ENCODE measurements around the gene GREB1L. TPM values are rescaled to one million over a fixed set of nuclear protein-coding genes. Genes with fewer than 3 reads are reported as not detected.

GREB1L gene
- total and polyA plus RNA-seq, 10 of the 15 experiments (the other 5 are each of a cell fraction or from before 2014, with no cell fraction given), result under 0.01 to 0.11 (median 0.03) TPM; not detected in 1

GRCh38 chr18:21463718-21464117 is 221.7 kb downstream of the GREB1L start (continued):
- TF ChIP-seq GABPA (IDR thresholded peaks at IDR 0.05; ENCODE audit: low read depth), result no peak

GRCh38 chr18:21468514-21469164 is 226.6 kb downstream of the GREB1L start:
- POLR2A ChIA-PET, result no interaction called here
- in situ Hi-C loops (cut with MboI) (no loop called here), intact Hi-C loops (cut with micrococcal nuclease; ENCODE audit: unreplicated experiment) (no loop called here)
- CTCF ChIA-PET, result no interaction called here
- no peaks in the 10 kb centered on the region for H3K9me3 ChIP-seq (replicated peaks; ENCODE audit: control insufficient read depth, insufficient read depth, low read length)
- H3K27ac ChIP-seq (ENCODE audit: control insufficient read depth, insufficient read depth), result no peak overlapping the region
- SMC1A ChIA-PET (ENCODE audit: uncharacterized antibody, unreplicated experiment), result interaction anchor here (1.2 kb wide), 1 partner anchor 16 kb away, joined by 3 read pairs; no protein-coding TSS in a partner anchor
- no peaks in the 10 kb centered on the region for H3K4me1 ChIP-seq (ENCODE audit: control insufficient read depth, insufficient read depth, low read length)
- WGBS (ENCODE audit: insufficient coverage, insufficient replicate concordance, low lambda C conversion rate, missing lambda C conversion rate), result 23% methylated on average over 4 of the region's 4 CpGs
- H3K4me3 ChIP-seq, result no peak overlapping the region
- no peaks in the 10 kb centered on the region for H4K20me1 ChIP-seq (ENCODE audit: control insufficient read depth, insufficient read depth)
- no peaks in the 10 kb centered on the region for H3K79me2 ChIP-seq (ENCODE audit: control insufficient read depth, insufficient read depth, low read length)
- FAIRE-seq, result no peak
- H3K36me3 ChIP-seq (ENCODE audit: control insufficient read depth in 2 of 2, insufficient read depth in 2 of 2, low read length in 1 of 2), result no peaks in the 10 kb centered on the region
- ATAC-seq, result no peak
- H3K9ac ChIP-seq (ENCODE audit: control insufficient read depth, insufficient read depth, low read length), result no peak overlapping the region
- no peak overlapping the region for H2AFZ ChIP-seq (ENCODE audit: control insufficient read depth, low read depth, low read length)
- no TSS peak for BruUV-seq (replicated peaks)
- no peak overlapping the region for H3K4me2 ChIP-seq (ENCODE audit: control insufficient read depth, insufficient read depth)
- RAD21 ChIA-PET (ENCODE audit: unreplicated experiment), result no interaction called here
- DNase-seq (ENCODE audit: low read depth, low spot score), result no peak
- no peaks in the 10 kb centered on the region for H3K27me3 ChIP-seq (replicated peaks in 1 of 2; ENCODE audit: control insufficient read depth in 2 of 2, insufficient read depth in 2 of 2, low read length in 1 of 2)
- TF ChIP-seq RAD21 (IDR thresholded peaks at IDR 0.05; ENCODE audit: insufficient read depth, low read depth, low read length), result no peak
- TF ChIP-seq MYB (IDR thresholded peaks at IDR 0.05; ENCODE audit: borderline replicate concordance, low read depth, low read length), result no peak
- TF ChIP-seq CREM (IDR thresholded peaks at IDR 0.05; ENCODE audit: low read depth), result no peak
- TF ChIP-seq ASH2L (IDR thresholded peaks at IDR 0.05; ENCODE audit: borderline replicate concordance, low read depth), result no peak
- no peak for TF ChIP-seq ZNF687 (IDR thresholded peaks at IDR 0.05)
- no peak for TF ChIP-seq KLF5 (IDR thresholded peaks at IDR 0.05; ENCODE audit: partially characterized antibody)
- no peak for TF ChIP-seq SPI1 (IDR thresholded peaks at IDR 0.05; ENCODE audit: borderline replicate concordance, insufficient read depth, low read depth, low read length)
- TF ChIP-seq KDM1A (IDR thresholded peaks at IDR 0.05; ENCODE audit: borderline replicate concordance), result no peak
- TF ChIP-seq SMAD1 (IDR thresholded peaks at IDR 0.05; ENCODE audit: low read depth, partially characterized antibody), result no peak

Data from GM12878 (cell line).